ENCODE measurements around the gene CMTM8.

Gene CMTM8

GRCh38 chr3:32309654-32310242 is 71.3 kb downstream of the CMTM8 start:
- no peak for DNase-seq

GRCh38 chr3:32310336-32310735 is 71.9 kb downstream of the CMTM8 start:
- no peak for DNase-seq

DNA sequence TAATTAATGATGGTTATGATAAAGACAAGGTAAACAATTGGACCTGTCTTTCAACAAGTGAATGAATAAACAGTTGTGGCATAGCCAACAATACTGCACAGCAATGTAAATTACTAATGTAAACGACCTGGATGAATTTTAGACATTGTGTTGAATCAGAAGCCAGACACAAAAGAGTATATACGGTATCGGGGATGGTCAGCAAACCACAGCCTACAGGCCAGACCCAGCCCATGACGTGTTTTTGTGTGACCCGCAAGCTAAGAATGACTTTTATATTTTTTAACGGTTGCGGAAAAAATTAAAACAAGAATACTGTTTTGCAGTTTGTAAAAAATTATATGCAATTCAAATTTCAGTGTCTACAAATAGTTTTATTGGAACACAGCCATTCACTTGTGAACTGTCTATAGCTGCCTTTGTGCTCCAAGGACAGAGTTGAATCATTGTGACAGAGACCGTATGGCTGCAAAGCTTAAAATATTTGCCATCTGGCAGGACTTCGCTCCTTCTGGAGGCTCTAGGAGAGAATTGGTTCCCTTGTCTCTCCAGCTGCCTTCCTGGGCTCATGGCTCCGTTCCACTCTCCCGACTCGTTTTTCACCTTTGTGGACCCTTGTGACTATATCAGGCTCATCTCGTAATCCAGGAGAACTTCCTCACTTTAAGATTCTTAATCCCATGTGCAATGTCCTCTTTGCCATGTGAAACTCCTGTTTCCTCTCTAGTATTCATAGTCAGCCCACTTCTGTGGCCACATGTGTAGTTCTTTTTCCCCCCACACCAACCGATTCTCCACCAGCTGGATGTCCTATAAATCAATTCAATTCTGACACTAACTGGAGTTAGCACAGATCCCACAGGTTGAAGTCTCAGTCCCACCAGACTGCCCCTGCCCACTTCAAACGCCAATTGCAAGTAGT is 72.7 kb downstream of the CMTM8 start:
- DNase-seq, result no peak

DNA sequence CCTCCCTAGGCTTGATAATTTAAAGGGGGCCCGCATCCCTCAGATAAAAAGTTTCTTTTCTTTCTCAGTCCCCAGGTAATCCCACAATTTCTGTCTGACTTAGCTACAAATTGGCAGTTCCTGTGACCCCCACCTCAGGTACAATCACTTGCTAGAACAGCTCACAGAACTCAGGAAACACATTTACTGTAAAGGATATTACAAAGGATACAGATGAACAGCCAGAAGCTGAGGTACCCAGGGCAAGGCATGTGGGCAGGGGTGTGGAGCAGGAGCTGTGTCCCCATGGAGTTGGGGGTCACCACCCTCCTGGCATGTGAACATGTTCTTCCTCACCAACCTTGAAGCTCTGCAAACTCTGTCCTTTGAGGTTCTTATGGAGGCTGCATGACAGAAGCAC is 73.8 kb downstream of the CMTM8 start:
- no peak for DNase-seq

- no peak for DNase-seq
Measured at GRCh38 chr3:32313169-32313568, 74.7 kb downstream of the CMTM8 start.

GRCh38 chr3:32313723-32314473 is 75.4 kb downstream of the CMTM8 start:
- DNase-seq, result peak; percentile 10

DNA sequence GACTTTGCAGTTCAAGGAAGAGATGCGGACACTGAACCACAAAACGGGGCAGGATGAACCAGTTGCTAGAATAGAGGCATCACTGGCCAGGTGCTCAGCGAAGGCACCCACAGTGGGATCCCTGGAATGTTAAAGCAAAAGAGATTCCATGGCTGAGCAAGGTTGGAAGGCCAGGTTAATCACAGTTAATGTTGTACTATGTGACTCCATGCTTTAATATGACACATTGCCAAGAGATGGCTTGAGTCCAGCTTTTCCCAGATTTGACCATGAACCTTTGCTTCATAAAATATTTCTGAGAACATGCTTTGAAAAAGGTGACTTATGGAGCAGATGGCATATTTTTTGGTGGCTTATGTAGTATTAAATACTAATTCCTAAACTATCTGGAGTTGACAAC is 77.0 kb downstream of the CMTM8 start:
- DNase-seq, result no peak

DNA sequence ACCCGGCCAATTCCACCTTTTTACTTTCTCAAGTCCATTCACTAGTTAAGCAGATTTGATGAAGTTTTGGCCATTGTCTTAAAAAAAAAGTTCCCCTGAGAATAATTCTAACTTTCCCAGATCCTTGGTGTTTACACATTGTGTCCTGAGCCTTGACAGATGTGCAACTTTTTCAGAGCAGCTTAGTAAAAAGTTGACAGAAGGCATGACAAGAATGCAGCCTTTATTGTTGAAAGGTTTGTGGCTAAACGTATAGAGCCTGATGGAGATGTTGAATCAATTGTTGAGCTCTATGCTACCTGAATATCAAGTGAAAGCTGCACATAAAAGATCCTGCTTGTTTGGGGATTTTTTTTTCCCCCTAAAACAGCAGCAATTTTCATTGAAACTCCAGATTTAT is 77.8 kb downstream of the CMTM8 start:
- no peak for DNase-seq

- no peak for DNase-seq
Measured at GRCh38 chr3:32316976-32317375, 78.5 kb downstream of the CMTM8 start.

DNA sequence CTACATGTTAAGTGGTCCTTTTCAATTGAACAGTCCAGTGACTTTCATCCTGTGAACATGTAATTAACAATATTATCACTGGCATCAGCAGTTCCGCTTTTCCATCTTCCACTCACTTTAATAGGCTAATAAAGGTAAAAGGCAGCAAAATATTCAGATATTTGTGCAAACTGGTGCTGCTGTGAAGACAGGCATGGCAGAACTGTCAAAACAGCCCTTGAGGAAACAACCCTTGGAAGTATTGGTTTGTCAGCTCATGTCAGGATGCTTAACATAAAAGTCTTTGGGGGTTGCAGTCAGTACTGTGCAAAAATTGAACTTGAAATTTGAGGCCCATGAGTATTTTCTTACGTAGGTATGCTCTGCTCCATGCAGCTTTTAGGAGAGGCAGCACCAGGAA is 81.1 kb downstream of the CMTM8 start:
- no peak for DNase-seq

DNA sequence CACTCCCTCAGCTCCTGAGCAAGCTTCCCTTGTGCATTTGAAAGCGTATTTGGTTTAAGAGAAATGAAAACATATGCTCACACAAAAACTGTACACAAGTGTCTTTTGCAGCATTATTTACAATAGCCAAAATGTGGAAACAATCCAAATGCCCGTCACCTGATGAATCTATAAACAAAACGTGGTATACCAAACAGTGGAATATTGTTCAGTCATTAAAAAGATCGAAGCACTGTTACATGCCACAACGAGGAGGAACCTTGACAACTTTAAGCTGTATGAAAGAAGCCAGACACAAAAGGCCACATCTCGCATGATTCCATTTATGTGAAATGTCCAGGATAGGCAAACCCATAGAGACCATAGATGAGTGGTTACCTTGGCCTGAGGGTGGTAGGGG is 81.6 kb downstream of the CMTM8 start:
- DNase-seq, result no peak

GRCh38 chr3:32321095-32321790 is 82.8 kb downstream of the CMTM8 start:
- DNase-seq, result no peak

- DNase-seq, result no peak
Measured at GRCh38 chr3:32322311-32322710, 83.8 kb downstream of the CMTM8 start.

- DNase-seq, result no peak
Measured at GRCh38 chr3:32323604-32324003, 85.1 kb downstream of the CMTM8 start.

GRCh38 chr3:32325201-32325600 is 86.7 kb downstream of the CMTM8 start:
- DNase-seq, result no peak

DNA sequence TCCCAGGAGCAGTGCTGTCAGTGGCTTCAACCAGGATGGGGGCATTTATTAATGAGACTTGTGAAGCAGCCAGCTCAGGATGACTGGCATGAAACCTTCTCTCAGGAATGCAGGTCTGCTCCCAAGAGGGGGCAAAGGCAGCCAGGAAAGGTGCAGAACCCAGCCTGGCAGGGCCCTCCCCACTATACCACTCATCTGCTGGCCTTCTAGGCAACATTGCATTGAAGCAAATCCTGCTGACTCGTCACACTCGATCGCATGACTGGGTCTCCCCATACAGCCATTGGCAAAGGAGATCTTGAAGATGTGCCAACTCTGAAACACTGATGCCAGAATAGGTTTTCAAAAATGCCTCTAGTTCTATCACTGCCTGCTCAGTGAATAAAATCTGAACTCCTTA is 87.4 kb downstream of the CMTM8 start:
- DNase-seq, result peak; percentile 10

DNA sequence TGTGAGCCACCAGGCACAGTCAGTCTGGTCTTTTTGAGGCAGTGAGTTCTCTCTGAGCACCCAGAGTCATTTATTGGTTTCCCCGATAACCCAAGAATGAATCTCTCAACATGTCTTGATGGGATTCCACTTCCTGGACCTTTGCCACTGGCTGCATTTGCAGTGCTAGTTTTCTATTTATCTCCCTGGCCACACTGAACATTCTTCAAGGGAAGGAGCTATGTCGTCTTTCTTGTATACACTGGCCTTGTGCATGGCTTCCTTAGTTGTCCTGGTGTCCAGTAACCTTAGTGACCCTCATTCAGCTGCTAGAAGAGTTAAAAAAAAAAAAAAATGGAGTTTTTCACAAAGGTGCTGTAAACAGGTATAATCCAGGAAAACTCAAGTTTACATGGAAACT is 88.3 kb downstream of the CMTM8 start:
- DNase-seq, result no peak

DNA sequence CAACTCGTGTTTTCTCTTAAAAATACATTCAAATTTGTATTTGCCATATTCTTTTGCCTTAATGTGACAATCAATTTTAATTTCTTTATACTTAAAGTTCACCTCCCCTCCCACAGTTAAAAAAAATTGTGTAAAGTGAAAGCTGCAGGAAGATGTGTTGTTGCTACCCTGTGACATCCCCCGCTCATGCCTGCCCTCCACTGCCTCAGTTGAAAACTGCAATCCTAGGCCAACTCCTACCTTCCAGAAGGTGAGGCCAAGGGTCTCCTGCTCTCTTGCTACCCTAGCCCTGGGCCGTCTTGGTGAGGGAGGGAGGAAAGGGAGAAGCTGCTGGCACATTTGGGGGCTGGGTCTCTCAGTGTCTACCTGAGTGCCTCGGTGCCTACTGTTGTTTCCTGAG is 96.2 kb downstream of the CMTM8 start:
- DNase-seq, result no peak

GRCh38 chr3:32335365-32336112 is 97.1 kb downstream of the CMTM8 start:
- DNase-seq, result no peak

DNA sequence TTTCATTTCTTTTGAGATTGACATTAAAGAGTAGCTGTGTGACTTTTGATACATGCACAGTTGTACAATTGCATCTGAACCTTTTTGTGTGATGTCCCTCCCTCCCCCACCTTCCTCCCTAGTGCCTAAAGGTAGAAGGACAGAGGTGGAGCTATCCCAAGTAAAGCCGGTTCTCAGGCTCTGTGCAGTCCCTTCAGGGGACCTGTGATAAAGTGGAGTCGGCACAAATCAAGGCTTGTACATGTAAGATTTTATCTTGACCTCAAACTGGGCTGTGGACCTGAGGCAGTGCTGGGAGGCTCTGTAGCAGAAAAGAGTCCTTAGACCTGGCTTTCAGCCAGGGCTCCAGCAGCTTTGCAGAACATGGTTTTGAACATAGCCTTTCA is 97.6 kb downstream of the CMTM8 start:
- no peak for DNase-seq

DNA sequence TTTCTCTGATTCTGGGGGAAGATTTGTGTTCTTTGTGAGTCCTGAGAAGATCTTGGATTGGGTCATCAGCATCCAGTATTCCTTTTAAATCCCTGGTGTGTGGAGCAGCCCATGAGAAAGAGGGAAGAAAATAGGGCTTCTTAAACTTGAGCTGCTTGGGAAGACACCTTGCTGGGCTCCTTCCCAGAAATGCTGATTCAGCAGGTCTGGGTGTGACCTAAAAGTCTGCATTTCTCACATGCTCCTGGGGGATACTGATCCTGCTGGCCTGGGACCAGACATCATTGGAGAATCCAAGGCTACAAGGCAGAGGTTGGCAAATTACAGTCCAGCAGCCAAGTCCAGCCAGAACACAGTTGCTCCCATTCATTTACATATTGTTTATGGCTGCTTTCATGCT is 99.0 kb downstream of the CMTM8 start:
- DNase-seq, result no peak

GRCh38 chr3:32340039-32340438 is 101.6 kb downstream of the CMTM8 start:
- peak; percentile 34 for DNase-seq
